Measurements from ENCODE around the gene RIMBP2.

RIMBP2 gene

GRCh38 chr12:130508847-130509246, 207.3 kb downstream of the RIMBP2 start:
- H3K27ac ChIP-seq: no peak overlapping the region
- no peak overlapping the region for H3K4me2 ChIP-seq
- H3K9me3 ChIP-seq: no peaks in the 10 kb centered on the region
- no peak overlapping the region for H3K4me3 ChIP-seq
- no peaks in the 10 kb centered on the region for H3K36me3 ChIP-seq
- no peak overlapping the region for H3K9ac ChIP-seq
- no peak for TF ChIP-seq Cebpa-rat (IDR thresholded peaks at IDR 0.05)
- no peaks in the 10 kb centered on the region for H3K4me1 ChIP-seq
- no peaks in the 10 kb centered on the region for H3K27me3 ChIP-seq
- no peaks in the 10 kb centered on the region for H4K20me1 ChIP-seq

- Histone ChIP-seq H3K4me2 (no peak overlapping the region), H3K9me3 (no peaks in the 10 kb centered on the region), H3K27ac (no peak overlapping the region), H3K9ac (no peak overlapping the region), H3K36me3 (no peaks in the 10 kb centered on the region), H4K20me1 (no peaks in the 10 kb centered on the region), H3K27me3 (no peaks in the 10 kb centered on the region), H3K4me1 (no peaks in the 10 kb centered on the region), H3K4me3 (no peak overlapping the region)
- TF ChIP-seq Cebpa-rat (IDR thresholded peaks at IDR 0.05): no peak
Observed at GRCh38 chr12:130508318-130508717, 207.8 kb downstream of the RIMBP2 start.

GRCh38 chr12:130506844-130507243, 209.3 kb downstream of the RIMBP2 start:
- H3K27ac ChIP-seq: no peak overlapping the region
- no peaks in the 10 kb centered on the region for H3K9me3 ChIP-seq
- H3K4me1 ChIP-seq: no peaks in the 10 kb centered on the region
- no peaks in the 10 kb centered on the region for H3K36me3 ChIP-seq
- H3K27me3 ChIP-seq: no peaks in the 10 kb centered on the region
- H3K9ac ChIP-seq: no peak overlapping the region
- TF ChIP-seq Cebpa-rat (IDR thresholded peaks at IDR 0.05): no peak
- H4K20me1 ChIP-seq: no peaks in the 10 kb centered on the region
- no peak overlapping the region for H3K4me3 ChIP-seq
- H3K4me2 ChIP-seq: no peak overlapping the region

GRCh38 chr12:130504840-130505175, 211.3 kb downstream of the RIMBP2 start:
- Histone ChIP-seq H3K4me3 (no peak overlapping the region), H3K27ac (no peak overlapping the region), H3K27me3 (no peaks in the 10 kb centered on the region), H4K20me1 (no peaks in the 10 kb centered on the region), H3K4me2 (no peak overlapping the region), H3K36me3 (no peaks in the 10 kb centered on the region), H3K4me1 (no peaks in the 10 kb centered on the region), H3K9me3 (no peaks in the 10 kb centered on the region), H3K9ac (no peak overlapping the region)
- no peak for TF ChIP-seq Cebpa-rat (IDR thresholded peaks at IDR 0.05)

- no peak overlapping the region for H3K9ac ChIP-seq
- H3K27ac ChIP-seq: no peak overlapping the region
- H3K4me2 ChIP-seq: no peak overlapping the region
- H3K36me3 ChIP-seq: no peaks in the 10 kb centered on the region
- no peaks in the 10 kb centered on the region for H4K20me1 ChIP-seq
- H3K4me1 ChIP-seq: no peaks in the 10 kb centered on the region
- no peaks in the 10 kb centered on the region for H3K9me3 ChIP-seq
- no peaks in the 10 kb centered on the region for H3K27me3 ChIP-seq
- no peak overlapping the region for H3K4me3 ChIP-seq
- TF ChIP-seq Cebpa-rat (IDR thresholded peaks at IDR 0.05): no peak
Observed at GRCh38 chr12:130504110-130504839, 211.8 kb downstream of the RIMBP2 start.

- Histone ChIP-seq H3K4me1 (no peaks in the 10 kb centered on the region), H3K9me3 (no peaks in the 10 kb centered on the region), H3K27me3 (no peaks in the 10 kb centered on the region), H3K4me3 (no peak overlapping the region), H4K20me1 (no peaks in the 10 kb centered on the region), H3K9ac (no peak overlapping the region), H3K36me3 (no peaks in the 10 kb centered on the region), H3K4me2 (no peak overlapping the region), H3K27ac (no peak overlapping the region)
- no peak for TF ChIP-seq Cebpa-rat (IDR thresholded peaks at IDR 0.05)
Observed at GRCh38 chr12:130501821-130502220, 214.3 kb downstream of the RIMBP2 start.

GRCh38 chr12:130500835-130501330, 215.2 kb downstream of the RIMBP2 start:
- Histone ChIP-seq H3K27me3 (no peaks in the 10 kb centered on the region), H3K4me1 (no peaks in the 10 kb centered on the region), H3K9ac (no peak overlapping the region), H3K27ac (no peak overlapping the region), H3K4me3 (no peak overlapping the region), H3K4me2 (no peak overlapping the region), H4K20me1 (no peaks in the 10 kb centered on the region), H3K36me3 (no peaks in the 10 kb centered on the region), H3K9me3 (no peaks in the 10 kb centered on the region)
- no peak for TF ChIP-seq Cebpa-rat (IDR thresholded peaks at IDR 0.05)

GRCh38 chr12:130499474-130499873, 216.6 kb downstream of the RIMBP2 start:
- Histone ChIP-seq H3K9me3 (no peaks in the 10 kb centered on the region), H3K4me1 (no peaks in the 10 kb centered on the region), H3K4me3 (no peak overlapping the region), H4K20me1 (no peaks in the 10 kb centered on the region), H3K27me3 (no peaks in the 10 kb centered on the region), H3K4me2 (no peak overlapping the region), H3K9ac (no peak overlapping the region), H3K36me3 (no peaks in the 10 kb centered on the region), H3K27ac (no peak overlapping the region)
- TF ChIP-seq Cebpa-rat (IDR thresholded peaks at IDR 0.05): no peak

GRCh38 chr12:130498589-130499385, 217.3 kb downstream of the RIMBP2 start:
- no peaks in the 10 kb centered on the region for H3K9me3 ChIP-seq
- no peaks in the 10 kb centered on the region for H3K36me3 ChIP-seq
- H3K27ac ChIP-seq: no peak overlapping the region
- no peak overlapping the region for H3K9ac ChIP-seq
- no peaks in the 10 kb centered on the region for H3K27me3 ChIP-seq
- H3K4me3 ChIP-seq: no peak overlapping the region
- TF ChIP-seq Cebpa-rat (IDR thresholded peaks at IDR 0.05): no peak
- no peak overlapping the region for H3K4me2 ChIP-seq
- no peaks in the 10 kb centered on the region for H3K4me1 ChIP-seq
- H4K20me1 ChIP-seq: no peaks in the 10 kb centered on the region

GRCh38 chr12:130497991-130498390, 218.1 kb downstream of the RIMBP2 start:
- no peak for TF ChIP-seq Cebpa-rat (IDR thresholded peaks at IDR 0.05)

More at GRCh38 chr12:130497991-130498390, 218.1 kb downstream of the RIMBP2 start:
- H4K20me1 ChIP-seq: no peaks in the 10 kb centered on the region
- no peaks in the 10 kb centered on the region for H3K36me3 ChIP-seq
- no peak overlapping the region for H3K4me2 ChIP-seq
- H3K27me3 ChIP-seq: no peaks in the 10 kb centered on the region
- H3K9me3 ChIP-seq: no peaks in the 10 kb centered on the region
- H3K9ac ChIP-seq: no peak overlapping the region
- no peak overlapping the region for H3K27ac ChIP-seq
- H3K4me3 ChIP-seq: no peak overlapping the region
- no peaks in the 10 kb centered on the region for H3K4me1 ChIP-seq

All from BLaER1 (cell line).